LHCN-M2 (cell line): ENCODE results near the gene PEX6. TPM values are rescaled to one million over a fixed set of nuclear protein-coding genes. Genes with fewer than 3 reads are reported as not detected.

Experiments
- DNase-seq: peaks from one replicate; pipeline ENCODE4 v3.0.0-alpha.2; 2012; ENCODE audit warnings: low read depth
- polyA plus RNA-seq: library from polyadenylated mRNA; unstranded; fragments of >200 nt; gene quantifications from one replicate; pipeline ENCODE4 v1.2.1, GENCODE V29; 2012; ENCODE audit warnings: missing spikeins
- total RNA-seq: library from RNA; depleted of rRNA; stranded (reverse); fragments of >200 nt; gene quantifications from 2 replicates; pipeline ENCODE4 v1.2.3, GENCODE V29; 2014; rRNA removed

The PEX6 gene, protein sequence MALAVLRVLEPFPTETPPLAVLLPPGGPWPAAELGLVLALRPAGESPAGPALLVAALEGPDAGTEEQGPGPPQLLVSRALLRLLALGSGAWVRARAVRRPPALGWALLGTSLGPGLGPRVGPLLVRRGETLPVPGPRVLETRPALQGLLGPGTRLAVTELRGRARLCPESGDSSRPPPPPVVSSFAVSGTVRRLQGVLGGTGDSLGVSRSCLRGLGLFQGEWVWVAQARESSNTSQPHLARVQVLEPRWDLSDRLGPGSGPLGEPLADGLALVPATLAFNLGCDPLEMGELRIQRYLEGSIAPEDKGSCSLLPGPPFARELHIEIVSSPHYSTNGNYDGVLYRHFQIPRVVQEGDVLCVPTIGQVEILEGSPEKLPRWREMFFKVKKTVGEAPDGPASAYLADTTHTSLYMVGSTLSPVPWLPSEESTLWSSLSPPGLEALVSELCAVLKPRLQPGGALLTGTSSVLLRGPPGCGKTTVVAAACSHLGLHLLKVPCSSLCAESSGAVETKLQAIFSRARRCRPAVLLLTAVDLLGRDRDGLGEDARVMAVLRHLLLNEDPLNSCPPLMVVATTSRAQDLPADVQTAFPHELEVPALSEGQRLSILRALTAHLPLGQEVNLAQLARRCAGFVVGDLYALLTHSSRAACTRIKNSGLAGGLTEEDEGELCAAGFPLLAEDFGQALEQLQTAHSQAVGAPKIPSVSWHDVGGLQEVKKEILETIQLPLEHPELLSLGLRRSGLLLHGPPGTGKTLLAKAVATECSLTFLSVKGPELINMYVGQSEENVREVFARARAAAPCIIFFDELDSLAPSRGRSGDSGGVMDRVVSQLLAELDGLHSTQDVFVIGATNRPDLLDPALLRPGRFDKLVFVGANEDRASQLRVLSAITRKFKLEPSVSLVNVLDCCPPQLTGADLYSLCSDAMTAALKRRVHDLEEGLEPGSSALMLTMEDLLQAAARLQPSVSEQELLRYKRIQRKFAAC
- total RNA-seq: 20.8 and 22.3 TPM in 2 replicates
- polyA plus RNA-seq: 13.2 TPM

- DNase-seq: peak; percentile 71
Measured at GRCh38 chr6:42978839-42979522, at the start of gene PEX6. Gene PEX6 (minus strand): TSS chr6:42979181. CDS start chr6:42979150, 31 bp downstream.

DNA sequence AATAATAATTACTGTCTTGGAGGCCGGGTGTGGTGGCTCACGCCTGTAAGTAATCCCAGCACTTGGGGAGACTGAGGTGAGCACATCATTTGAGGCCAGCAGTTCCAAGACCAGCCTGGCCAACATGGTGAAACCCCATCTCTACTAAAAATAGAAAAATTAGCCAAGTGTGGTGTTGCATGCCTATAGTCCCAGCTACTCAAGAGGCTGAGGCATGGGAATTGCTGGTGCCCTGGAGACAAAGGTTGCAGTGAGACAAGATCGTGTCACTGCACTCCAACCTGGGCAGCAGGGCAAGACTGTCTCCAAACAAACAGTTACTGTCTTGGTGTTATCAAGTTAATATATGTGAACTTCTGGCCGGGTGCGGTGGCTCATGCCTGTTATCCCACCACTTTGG lies 47.4 kb upstream of the PEX6 start:
- no peak for DNase-seq

- DNase-seq: no peak
Measured at GRCh38 chr6:43024436-43024835, 45.5 kb upstream of the PEX6 start.

DNA sequence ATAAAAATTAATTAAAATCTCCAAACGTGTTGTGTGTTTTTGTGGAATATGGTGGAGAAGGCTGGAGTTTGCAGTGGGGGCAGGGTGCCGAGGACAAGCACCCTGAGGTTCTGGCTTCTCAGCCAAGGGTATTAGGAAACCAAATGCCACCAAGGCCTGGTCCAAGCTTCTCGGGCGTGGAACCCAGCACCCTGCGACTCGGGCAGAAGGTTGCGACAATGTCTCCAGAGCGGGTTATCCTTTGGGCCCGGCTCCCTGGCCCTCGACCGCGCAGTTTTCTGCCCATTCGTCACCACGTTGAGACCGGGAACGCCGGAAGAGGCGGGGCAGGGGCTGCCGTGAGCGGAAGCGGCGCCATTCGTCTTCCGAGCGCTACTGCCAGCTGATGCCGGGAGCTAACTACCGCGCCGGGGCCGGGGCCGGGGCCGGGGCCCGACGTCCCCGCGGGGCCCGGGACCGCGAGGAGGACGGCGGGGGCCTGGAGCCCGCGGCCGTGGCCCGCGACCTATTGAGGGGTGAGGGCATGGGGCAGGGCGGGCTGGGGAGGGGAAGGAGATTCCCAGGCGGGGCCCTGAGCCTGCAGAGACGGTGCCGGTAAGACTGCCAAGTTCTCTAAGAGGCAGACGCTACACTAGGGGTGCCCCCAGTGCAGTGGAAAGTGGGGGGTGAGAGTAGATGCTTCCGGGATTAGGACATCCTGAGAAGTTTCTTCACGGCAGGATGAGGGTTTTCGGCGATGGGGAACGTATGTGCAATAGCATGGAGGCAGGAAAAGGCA lies 42.5 kb upstream of the PEX6 start, which contains the start of gene RRP36:
Gene RRP36 (plus strand): TSS at position 354 of the 778 bp plus-strand sequence. CDS start 32 bp downstream, at position 386.
- peak; percentile 68 for DNase-seq

DNA sequence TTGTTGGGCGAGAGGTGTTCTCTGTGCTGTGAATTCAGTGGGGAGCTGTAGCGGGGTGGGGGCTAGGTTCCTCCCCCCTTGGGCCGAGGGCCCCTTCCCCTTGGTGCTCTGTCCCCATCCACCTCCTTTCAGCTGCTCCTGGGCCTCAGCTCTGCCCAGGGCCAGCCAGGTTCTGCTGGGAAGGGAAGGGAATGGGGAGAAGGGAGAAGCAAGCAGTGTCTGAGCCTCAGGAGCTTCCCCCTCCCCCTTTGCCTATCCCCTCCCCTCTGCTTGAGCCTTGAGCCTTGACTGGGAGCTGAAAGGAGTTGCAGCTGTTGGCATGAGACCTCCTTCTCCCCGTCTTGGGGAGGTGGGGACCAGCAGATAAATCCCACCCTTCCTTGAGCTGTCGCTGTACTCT lies 41.9 kb upstream of the PEX6 start:
- DNase-seq: peak; percentile 45

DNA sequence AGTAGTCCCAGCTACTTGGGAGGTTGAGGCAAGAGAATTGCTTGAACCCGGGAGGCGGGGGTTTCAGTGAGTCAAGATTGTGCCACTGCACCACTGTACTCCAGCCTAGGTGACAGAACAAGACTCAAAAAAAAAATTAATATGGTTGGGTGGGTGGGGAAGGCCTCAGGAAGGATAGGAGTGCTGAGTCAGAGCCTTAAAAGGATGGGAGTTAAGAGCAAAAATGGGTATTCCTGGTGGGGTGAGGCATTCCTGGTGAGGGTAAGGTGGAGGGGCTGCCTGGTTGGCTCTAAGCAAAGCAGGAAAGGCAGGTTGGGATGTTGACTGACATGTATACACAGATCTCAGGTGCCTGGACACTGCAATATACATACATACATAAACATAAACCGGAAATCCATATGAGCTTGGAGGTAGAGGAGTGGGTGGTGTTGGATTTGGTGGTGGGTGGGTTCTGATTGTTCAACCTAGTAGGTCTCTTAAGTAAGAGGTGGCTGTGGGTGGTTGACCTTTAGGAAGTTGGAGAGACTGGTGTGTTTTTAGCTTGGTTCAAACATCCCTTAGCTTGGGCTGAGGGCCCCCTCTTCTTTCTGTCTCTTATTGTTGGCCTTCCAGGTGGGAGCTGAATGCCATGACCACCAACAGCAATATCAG lies 41.2 kb upstream of the PEX6 start:
- no peak for DNase-seq

DNA sequence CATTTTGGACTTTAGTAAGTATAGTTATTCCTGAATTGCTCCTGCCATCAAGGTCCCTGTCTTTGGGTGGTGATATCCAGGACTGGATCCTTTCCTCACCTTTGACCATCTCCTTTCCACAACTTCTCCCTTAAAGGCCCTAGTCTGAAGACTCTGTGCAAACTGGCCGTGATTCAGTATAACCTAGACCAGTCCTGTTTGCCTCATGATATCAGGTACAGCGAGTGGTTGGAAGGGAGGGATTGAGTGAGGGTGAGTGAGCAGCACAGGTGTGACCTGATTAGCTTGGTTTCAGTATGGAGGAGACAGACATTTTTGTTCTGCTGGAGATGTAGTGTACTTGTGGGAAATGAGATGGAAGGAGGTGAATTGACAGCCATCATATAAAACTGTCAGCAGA lies 40.2 kb upstream of the PEX6 start:
- no peak for DNase-seq

- no peak for DNase-seq
Measured at GRCh38 chr6:43016943-43017334, 38.0 kb upstream of the PEX6 start.

GRCh38 chr6:43016176-43016942 lies 37.4 kb upstream of the PEX6 start:
- DNase-seq: no peak

DNA sequence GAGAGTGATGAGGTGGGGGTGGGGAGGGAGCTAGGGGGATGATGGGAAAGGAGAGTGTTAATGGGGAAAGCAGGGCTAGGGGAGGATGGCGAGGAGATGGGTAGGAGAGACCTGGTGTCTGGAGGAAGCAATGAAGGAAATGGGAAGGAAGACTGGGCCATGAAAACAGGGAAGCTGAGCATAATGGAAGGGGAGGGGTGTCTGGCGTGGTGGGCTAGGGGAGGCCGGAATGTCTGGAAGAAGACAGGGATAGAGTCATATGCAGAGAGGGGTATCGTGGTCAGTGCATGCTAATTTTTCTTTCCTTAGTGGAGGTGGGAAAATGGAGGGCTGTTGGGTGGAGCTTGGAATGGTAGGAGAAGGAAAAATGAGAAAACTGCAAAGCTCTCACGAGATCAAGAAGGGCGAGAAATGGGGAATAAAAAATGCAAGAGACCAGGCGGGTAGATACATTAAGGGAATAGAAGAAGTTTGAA lies 35.5 kb upstream of the PEX6 start:
- DNase-seq: peak; percentile 26

- DNase-seq: peak; percentile 100
Measured at GRCh38 chr6:43013843-43014433, 35.0 kb upstream of the PEX6 start, which contains the start of the genes KLHDC3 and MEA1. Gene KLHDC3 (plus strand): TSS chr6:43014249. CDS start chr6:43017193, 2,944 bp downstream. Gene MEA1 (minus strand): TSS chr6:43013946. CDS start chr6:43013813, 133 bp downstream.

DNA sequence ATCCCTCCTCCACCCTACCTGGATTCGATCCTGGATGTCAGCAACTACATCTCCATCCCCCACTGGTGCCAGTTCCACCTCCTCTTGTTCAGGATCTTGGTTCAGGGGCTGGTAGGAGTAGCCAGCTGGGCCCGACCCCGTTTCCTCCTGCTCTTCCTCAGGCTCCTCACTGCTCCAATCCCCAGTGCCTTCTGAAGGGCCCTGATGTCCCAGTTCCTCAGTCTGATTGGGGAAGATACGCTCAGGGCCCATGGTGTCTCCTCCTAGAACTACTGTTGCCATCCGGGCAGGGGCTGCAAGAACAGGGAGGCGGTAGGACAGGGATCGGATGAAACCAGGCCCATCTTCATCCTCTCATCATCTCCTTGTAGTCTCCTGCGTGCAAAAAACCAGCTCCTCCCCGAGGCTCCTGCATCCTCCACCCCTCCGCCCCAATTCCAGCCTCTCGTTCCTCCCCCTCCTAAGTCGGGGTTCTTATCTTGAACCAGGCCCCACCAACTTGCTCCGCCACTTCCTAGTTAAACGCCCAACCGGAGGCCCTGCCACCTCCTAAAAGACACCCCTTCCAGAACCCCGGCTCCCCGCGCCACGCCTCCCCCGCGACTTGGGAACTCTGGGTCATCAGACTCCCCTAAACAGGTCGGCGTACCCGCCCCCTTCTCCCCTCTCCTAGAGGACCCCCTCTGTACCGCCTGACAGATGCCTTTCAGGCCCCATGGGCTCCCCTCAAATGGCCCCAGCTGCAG lies 34.3 kb upstream of the PEX6 start:
- no peak for DNase-seq

- DNase-seq: no peak
Measured at GRCh38 chr6:43012364-43012763, 33.4 kb upstream of the PEX6 start.

DNA sequence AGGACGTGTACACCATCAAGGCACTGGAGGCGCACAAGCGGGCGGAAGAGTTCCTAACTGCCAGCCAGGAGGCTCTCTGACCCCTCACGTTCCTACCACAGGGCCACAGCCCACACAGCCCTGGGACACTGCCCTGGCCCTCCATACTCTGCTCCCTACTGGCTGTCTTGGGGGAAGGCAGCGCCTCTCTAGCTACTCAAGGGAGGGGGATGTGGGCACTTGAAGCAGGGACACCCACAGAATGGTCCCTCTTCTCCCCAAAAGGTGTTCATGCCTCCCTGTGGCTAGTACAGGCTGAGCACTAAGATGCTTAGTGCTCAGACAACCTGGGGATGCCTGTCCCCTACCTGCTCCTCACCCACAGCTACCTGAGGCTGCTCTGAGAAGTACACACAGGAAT lies 32.2 kb upstream of the PEX6 start:
- no peak for DNase-seq

DNA sequence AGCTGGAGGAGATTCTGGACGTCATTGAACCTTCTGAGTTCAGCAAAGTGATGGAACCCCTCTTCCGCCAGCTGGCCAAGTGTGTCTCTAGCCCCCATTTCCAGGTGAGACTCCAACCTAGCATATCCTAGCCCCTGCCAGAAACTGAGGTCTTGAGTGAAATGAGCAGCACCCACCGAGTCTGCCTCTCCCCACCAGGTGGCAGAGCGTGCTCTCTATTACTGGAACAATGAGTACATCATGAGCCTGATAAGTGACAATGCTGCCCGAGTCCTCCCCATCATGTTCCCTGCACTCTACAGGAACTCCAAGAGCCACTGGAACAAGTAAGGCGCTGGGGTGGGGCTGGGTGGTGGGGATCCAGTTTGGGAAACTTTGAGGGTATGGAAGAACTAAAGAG lies 30.1 kb upstream of the PEX6 start:
- DNase-seq: no peak

GRCh38 chr6:43007126-43007525 lies 28.1 kb upstream of the PEX6 start:
- DNase-seq: no peak

DNA sequence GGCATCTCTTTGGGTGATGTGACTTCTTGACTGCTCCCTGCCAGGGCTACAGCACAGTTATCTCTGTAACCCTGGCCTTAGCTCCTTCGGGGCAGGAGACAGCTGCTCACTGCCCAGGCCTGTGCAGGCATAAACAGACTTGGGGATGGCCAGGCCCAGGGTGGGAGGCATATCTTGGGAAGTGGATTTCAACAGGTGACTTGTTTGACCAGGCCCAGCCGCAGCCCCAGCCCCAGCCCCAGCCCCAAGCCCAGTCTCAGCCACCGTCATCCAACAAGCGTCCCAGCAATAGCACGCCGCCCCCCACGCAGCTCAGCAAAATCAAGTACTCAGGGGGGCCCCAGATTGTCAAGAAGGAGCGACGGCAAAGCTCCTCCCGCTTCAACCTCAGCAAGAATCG lies 27.3 kb upstream of the PEX6 start:
- DNase-seq: no peak

DNA sequence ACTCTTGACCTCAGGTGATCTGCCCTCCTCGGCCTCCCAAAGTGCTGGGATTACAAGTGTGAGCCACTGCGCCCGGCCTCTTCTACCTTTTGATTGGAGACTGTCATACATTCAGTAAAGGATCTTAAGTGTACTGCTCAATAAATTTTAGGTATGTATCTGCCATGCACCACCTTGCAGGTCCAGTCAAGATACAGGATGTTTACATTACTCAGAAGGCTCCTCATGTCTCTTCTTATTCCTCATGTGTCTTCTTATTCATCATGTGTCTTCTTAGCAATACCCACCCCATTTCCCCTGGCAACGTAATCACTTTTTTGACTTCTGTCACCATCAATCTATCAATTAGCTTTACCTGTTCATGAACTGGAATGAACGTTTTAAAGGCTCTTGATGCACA lies 26.9 kb upstream of the PEX6 start:
- DNase-seq: no peak
